Ovary (tissue), 3 donors: ENCODE measurements around the gene DNAJB1.

Experiments
- EP300 ChIP-seq: sonication (generic); formaldehyde crosslinking; IDR thresholded peaks from one replicate; pipeline ENCODE4 v1.6.1; 2017; ENCODE audit warnings: antibody characterized with exemption
- POLR2A ChIP-seq: fragments of 450-650 bp; IDR thresholded peaks from one replicate; pipeline ENCODE4 v1.6.1; 2017; ENCODE audit warnings: antibody characterized with exemption, mild to moderate bottlenecking, moderate library complexity
- TF ChIP-seq, protein P1 (sequence below), 3 donors: fragments of 450-650 bp in 2 of 3; fragments of 200-600 bp in 1 of 3; IDR thresholded peaks; one replicate each; pipeline versions ENCODE4 v1.5.1 to v1.8.0; 2016 to 2022; ENCODE audit warnings: antibody characterized with exemption in 3 of 3, mild to moderate bottlenecking in 1 of 3
- donor health status: DM: no; HTN: no; CAD: no.

DNA sequence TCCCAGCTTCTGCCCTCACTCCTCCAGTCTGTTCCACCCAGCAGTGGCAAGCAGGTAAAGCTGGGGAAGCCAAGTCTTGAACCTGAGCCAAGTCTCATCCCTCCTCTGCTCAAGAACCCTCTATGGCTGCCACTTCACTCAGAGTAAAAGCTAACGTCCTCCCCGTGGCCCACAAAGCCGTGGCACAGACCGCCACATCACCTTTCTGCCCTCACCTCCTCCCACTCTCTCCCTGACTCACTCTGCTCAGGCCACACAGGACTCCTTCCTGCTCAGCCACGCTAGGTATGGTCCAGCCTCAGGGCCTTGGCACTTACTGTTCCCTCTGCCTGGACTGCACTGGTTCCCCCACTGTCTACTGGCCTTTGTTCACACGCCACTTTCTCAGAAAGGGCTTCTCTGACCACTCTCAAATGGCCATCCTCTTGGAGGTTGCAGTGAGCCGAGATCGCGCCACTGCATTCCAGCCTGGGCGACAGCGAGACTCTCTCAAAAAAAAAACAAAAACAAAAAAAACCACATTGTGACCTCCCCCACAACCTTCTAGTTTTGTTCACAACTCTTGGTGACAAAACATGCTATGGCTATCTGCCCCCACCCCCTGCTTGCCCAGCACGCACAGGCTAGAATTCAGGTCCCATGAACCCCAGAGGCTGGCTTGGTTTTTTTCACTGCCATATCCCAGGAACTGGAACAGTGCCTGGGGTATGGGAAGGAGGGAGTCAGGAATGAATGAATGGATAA, 37.9 kb upstream of the DNAJB1 start:
- TF ChIP-seq, protein P1, sequence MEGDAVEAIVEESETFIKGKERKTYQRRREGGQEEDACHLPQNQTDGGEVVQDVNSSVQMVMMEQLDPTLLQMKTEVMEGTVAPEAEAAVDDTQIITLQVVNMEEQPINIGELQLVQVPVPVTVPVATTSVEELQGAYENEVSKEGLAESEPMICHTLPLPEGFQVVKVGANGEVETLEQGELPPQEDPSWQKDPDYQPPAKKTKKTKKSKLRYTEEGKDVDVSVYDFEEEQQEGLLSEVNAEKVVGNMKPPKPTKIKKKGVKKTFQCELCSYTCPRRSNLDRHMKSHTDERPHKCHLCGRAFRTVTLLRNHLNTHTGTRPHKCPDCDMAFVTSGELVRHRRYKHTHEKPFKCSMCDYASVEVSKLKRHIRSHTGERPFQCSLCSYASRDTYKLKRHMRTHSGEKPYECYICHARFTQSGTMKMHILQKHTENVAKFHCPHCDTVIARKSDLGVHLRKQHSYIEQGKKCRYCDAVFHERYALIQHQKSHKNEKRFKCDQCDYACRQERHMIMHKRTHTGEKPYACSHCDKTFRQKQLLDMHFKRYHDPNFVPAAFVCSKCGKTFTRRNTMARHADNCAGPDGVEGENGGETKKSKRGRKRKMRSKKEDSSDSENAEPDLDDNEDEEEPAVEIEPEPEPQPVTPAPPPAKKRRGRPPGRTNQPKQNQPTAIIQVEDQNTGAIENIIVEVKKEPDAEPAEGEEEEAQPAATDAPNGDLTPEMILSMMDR (IDR thresholded peaks at IDR 0.05), result no peak
- no peak for TF ChIP-seq EP300
- TF ChIP-seq POLR2A, result no peak
